Neutrophil (primary cell): ENCODE data around the gene DES.

ENCODE experiments used
- H3K27ac ChIP-seq: fragments of 200-600 bp; sonication (generic); 2 replicates; pipeline ENCODE4 v1.5.1; 2016; ENCODE audit warnings: mild to moderate bottlenecking, moderate library complexity
- H3K27me3 ChIP-seq: fragments of 200-600 bp; sonication (generic); 2 replicates; pipeline ENCODE4 v1.6.0; 2016; ENCODE audit warnings: mild to moderate bottlenecking
- H3K36me3 ChIP-seq: fragments of 200-600 bp; sonication (generic); 2 replicates; pipeline ENCODE4 v1.5.1; 2017
- H3K4me1 ChIP-seq, 2 experiments: fragments of 200-600 bp in 1 of 2; sonication (generic) in 1 of 2; 1 replicate in 1 of 2; 2 replicates in 1 of 2; pipeline versions ENCODE4 v1.5.1 to v1.6.1; 2013 to 2016; ENCODE audit warnings: low read depth in 1 of 2, low read length in 1 of 2, mild to moderate bottlenecking in 1 of 2, moderate library complexity in 1 of 2; ENCODE audit not compliant: control insufficient read depth in 1 of 2, insufficient read depth in 1 of 2
- H3K4me3 ChIP-seq, 2 experiments: fragments of 200-600 bp in 1 of 2; sonication (generic) in 1 of 2; 1 replicate in 1 of 2; 2 replicates in 1 of 2; pipeline ENCODE4 v1.5.1; 2013 to 2016; ENCODE audit warnings: low read depth in 1 of 2, low read length in 1 of 2, mild to moderate bottlenecking in 1 of 2, moderate library complexity in 1 of 2
- H3K9me3 ChIP-seq: fragments of 200-600 bp; sonication (generic); 2 replicates; pipeline ENCODE4 v1.5.1; 2016
- CTCF ChIP-seq: fragments of 200-600 bp; sonication (generic); IDR thresholded peaks from 2 replicates; pipeline ENCODE4 v1.5.1; 2016; ENCODE audit warnings: antibody characterized with exemption

Gene DES

GRCh38 chr2:219465659-219466561 lies 47.7 kb downstream of the DES start:
- no peak overlapping the region for H3K4me3 ChIP-seq
- no peaks in the 10 kb centered on the region for H3K36me3 ChIP-seq
- H3K9me3 ChIP-seq: no peaks in the 10 kb centered on the region
- H3K4me1 ChIP-seq: no peaks in the 10 kb centered on the region
- no peak overlapping the region for H3K27ac ChIP-seq
- H3K27me3 ChIP-seq: peaks cover 3% of the 10 kb centered on the region
- TF ChIP-seq CTCF: no peak

- H3K9me3 ChIP-seq: no peaks in the 10 kb centered on the region
- peaks cover 3% of the 10 kb centered on the region for H3K27me3 ChIP-seq
- H3K4me3 ChIP-seq: no peak overlapping the region
- no peaks in the 10 kb centered on the region for H3K4me1 ChIP-seq
- H3K36me3 ChIP-seq: no peaks in the 10 kb centered on the region
- TF ChIP-seq CTCF: no peak
- H3K27ac ChIP-seq: no peak overlapping the region
Measured at GRCh38 chr2:219466816-219467735, 48.9 kb downstream of the DES start.

GRCh38 chr2:219467736-219468075 lies 49.5 kb downstream of the DES start:
- TF ChIP-seq CTCF: no peak
- no peaks in the 10 kb centered on the region for H3K36me3 ChIP-seq
- H3K27me3 ChIP-seq: peaks cover 3% of the 10 kb centered on the region
- H3K27ac ChIP-seq: no peak overlapping the region
- no peaks in the 10 kb centered on the region for H3K4me1 ChIP-seq
- H3K4me3 ChIP-seq: no peak overlapping the region
- H3K9me3 ChIP-seq: no peaks in the 10 kb centered on the region

- no peak overlapping the region for H3K4me3 ChIP-seq
- H3K9me3 ChIP-seq: no peaks in the 10 kb centered on the region
- no peak for TF ChIP-seq CTCF
- peaks cover 3% of the 10 kb centered on the region for H3K27me3 ChIP-seq
- H3K4me1 ChIP-seq: no peaks in the 10 kb centered on the region
- H3K36me3 ChIP-seq: no peaks in the 10 kb centered on the region
- H3K27ac ChIP-seq: no peak overlapping the region
Measured at GRCh38 chr2:219468410-219469185, 50.4 kb downstream of the DES start.

GRCh38 chr2:219469186-219469724 lies 51.1 kb downstream of the DES start:
- H3K36me3 ChIP-seq: no peaks in the 10 kb centered on the region
- H3K9me3 ChIP-seq: no peaks in the 10 kb centered on the region
- peaks cover 3% of the 10 kb centered on the region for H3K27me3 ChIP-seq
- no peaks in the 10 kb centered on the region for H3K4me1 ChIP-seq
- H3K4me3 ChIP-seq: no peak overlapping the region
- H3K27ac ChIP-seq: no peak overlapping the region
- no peak for TF ChIP-seq CTCF
